Measurements from ENCODE around the gene OXCT1.

DNA sequence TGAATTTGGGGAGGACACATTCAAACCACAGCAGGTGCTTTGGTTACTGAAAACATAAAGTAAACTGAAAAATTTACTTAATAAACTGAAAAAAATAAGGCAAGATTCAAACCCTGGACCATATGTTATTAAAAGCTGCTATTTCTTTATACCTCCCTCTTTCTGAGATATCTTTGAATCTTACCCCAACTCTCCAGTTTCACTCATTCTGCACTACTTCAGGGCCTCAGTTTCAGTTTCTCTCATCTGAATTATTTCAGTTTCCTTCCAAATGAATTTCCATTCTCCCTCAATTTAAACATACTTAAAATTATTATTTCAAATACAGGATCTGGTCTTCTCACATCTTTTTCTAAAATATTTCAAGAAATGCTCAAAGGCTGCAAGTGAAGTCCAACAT, 4.9 kb upstream of the OXCT1 start:
- TF ChIP-seq CTCF (IDR thresholded peaks at IDR 0.05; ENCODE audit: poor library complexity) = no peak
- no peak for TF ChIP-seq EZH2 (IDR thresholded peaks at IDR 0.05; ENCODE audit: borderline replicate concordance)
